GM20431 (cell line): ENCODE measurements around the gene PPP6R1.

Source experiments
- in situ Hi-C: fragments of 300-500 bp; cut with MseI, MboI; formaldehyde crosslinking; loops from one replicate; pipeline ENCODE4 v1.15.0; 2020; ENCODE audit warnings: low sequenced_read_pairs; ENCODE audit not compliant: unreplicated experiment

The PPP6R1 gene

GRCh38 chr19:55258828-55259539 lies at the start of gene PPP6R1:
TSS of gene PPP6R1 (minus strand) at chr19:55259017. CDS start at chr19:55247103, 11,914 bp downstream.
- in situ Hi-C loops: no loop called here

- in situ Hi-C loops: no loop called here
Observed at GRCh38 chr19:55308281-55308680, 49.5 kb upstream of the PPP6R1 start.

- in situ Hi-C loops: no loop called here
Observed at GRCh38 chr19:55306712-55307111, 47.9 kb upstream of the PPP6R1 start.

DNA sequence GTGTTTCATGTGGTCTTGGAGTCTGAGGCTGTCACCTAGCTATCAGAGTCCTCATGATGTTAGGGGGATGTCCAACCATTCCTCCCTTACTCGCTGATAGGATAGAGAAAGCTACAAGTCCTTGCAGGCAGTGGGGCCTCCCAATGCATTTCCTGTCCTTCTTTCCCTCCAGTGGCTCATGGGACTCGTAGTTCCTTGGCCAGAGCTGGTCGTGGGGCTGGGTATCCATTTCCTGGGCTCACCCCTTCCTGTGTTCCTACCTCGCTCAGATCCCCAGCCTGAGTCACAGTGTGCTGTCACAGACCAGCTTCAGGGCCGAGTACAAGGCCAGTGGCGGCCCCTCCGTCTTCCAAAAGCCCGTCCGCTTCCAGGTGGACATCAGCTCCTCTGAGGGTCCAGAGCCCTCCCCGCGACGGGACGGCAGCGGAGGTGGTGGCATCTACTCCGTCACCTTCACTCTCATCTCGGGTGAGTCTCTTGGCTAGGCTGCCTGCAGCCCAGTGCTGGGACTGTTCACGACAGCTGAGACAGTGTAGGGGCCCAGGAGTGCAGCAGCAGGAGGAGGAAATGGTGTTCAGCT lies 47.3 kb upstream of the PPP6R1 start:
- in situ Hi-C loops: no loop called here

DNA sequence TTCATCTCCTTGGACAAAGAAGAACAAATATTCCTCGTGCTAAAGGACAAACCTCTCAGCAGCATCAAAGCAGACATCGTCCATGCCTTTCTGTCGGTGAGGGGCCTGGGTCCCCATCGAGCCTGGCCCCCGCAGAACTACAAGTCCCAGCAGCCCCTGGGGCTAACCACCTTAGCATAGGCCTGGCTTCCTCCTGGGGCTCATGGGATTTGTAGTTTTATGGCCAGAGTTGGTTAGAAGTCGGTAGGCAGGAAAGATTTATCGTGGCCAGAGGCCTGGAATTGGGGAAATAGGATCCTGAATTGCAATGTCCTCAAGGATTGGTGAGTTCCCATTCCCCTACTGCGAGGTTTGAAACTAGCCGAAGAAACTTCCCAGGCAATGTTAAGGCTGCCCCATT lies 46.7 kb upstream of the PPP6R1 start:
- in situ Hi-C loops: no loop called here

GRCh38 chr19:55304980-55305379 lies 46.2 kb upstream of the PPP6R1 start:
- in situ Hi-C loops: no loop called here

DNA sequence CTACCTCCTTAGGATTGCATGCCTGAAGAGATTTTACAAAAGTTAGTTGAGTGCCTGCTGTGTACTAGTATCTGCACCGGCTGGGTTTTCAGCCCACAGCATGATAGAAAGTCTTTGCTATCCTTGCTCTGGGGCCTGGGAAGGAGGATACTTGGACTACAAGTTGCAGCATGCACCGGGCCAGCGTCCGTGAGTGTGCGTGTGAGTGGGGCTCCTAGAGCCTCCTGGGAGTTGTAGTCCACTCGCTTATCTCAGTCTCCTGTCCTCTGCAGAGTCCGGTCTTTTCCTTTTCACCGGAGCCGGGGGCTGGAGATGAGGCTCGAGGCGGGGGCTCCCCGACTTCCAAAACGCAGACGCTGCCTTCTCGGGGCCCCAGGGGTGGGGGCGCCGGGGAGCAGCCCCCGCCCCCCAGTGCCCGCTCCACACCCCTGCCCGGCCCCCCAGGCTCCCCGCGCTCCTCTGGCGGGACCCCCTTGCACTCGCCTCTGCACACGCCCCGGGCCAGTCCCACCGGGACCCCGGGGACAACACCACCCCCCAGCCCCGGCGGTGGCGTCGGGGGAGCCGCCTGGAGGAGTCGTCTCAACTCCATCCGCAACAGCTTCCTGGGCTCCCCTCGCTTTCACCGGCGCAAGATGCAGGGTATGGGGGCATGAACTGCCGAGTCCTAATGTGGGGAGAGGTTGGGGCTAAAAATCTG lies 45.6 kb upstream of the PPP6R1 start:
- in situ Hi-C loops: no loop called here

DNA sequence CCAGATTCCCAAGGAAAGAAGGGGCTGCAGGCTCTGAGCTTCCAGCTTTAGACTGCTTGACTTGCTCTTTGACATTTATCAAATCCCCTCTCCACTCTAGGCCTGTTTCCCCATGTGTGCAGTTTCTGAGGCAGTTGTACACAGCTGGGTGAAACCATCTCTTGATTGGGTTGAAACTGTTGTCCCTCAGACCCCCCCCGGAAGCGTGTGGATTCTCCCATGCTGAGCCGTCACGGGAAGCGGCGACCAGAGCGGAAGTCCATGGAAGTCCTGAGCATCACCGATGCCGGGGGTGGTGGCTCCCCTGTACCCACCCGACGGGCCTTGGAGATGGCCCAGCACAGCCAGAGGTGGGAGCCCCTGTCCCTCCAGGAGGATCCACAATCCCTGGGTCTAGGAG lies 44.7 kb upstream of the PPP6R1 start:
- in situ Hi-C loops: no loop called here

DNA sequence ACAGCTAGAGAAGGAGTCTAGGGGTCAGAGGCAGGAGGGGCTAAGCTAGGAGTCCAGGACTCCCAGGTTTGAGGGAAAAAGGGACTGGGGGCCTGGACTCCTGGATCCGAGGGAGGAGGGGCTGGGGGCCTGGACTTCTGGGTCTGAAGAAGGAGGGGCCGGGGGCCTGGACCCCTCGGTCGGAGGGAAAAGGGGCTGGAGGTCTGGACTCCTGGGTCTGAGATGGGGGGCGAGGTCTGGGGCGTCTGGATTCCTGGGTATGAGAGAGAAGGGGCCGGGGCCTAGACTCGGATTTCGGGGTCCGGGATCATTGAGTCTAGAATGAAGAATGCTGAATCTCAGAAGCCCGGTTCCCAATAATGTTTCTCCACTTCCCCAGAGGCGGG lies 43.5 kb upstream of the PPP6R1 start:
- in situ Hi-C loops: no loop called here

DNA sequence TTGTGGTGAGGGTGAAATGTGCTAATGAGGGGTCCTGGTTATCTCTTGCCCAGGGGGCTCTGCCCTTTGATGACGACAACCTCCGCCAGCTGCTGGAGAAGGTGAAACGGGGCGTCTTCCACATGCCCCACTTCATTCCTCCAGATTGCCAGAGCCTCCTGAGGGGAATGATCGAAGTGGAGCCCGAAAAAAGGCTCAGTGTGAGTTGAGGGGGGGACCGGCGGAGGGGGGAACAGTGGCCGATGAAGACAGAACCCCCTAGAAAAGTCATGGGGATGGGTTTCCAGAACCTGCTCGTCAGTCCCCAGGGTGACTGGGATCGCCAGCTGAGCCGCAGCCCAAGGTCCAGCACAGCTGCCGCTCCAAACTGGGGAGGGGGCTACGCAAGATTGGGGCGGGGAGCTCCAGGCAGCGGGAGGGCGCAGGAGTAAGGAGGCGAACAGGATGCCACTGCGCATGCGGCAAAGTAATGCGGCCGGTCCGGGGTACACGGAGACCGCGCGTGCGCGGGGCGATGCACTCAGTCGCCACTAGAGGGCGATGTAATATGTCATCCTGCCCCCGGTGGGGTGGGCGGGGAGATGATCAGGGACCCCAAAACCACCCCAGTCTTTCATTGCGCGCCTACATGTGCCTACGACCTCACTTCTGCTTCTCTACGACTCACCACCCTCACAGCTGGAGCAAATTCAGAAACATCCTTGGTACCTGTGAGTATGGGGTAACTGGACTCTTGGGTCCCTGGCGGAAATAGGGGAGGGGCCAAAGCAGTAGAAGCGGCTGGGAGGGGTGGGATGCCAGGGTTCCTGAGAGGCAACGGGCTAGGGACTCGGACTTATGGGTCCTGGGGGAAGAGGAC lies 42.9 kb upstream of the PPP6R1 start:
- in situ Hi-C loops: no loop called here

- in situ Hi-C loops: no loop called here
Observed at GRCh38 chr19:55300886-55301458, 42.2 kb upstream of the PPP6R1 start.

- in situ Hi-C loops: no loop called here
Observed at GRCh38 chr19:55299991-55300390, 41.2 kb upstream of the PPP6R1 start.

GRCh38 chr19:55297267-55297666 lies 38.5 kb upstream of the PPP6R1 start:
- in situ Hi-C loops: no loop called here

DNA sequence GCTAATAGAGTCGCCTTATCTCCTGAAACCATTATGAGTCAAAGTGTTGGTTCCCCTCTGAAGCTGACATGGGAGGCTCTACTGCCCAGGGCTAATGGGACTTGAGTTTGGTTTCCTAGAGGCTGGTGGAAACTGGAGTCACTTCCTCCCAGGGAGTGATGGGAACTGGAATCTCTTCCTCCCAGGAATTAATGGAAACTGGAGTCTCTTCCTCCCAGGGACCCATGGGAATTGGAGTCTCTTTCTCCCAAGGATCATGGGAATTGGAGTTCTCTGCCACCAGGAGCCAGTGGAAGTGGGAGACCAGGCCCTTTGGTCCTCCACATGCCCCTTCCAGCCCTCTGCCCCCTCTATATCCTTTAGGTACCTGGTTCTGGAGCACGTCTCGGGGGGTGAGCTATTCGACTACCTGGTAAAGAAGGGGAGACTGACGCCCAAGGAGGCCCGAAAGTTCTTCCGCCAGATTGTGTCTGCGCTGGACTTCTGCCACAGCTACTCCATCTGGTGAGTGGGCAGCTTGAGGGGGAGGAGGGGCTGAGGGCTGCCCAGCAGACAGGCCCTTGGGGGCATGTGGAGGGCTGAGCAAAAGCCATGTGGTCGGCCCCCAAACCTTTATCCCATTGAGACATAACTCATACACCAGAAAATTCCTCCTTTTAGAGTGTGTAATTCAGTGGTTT lies 30.4 kb upstream of the PPP6R1 start:
- in situ Hi-C loops: no loop called here

DNA sequence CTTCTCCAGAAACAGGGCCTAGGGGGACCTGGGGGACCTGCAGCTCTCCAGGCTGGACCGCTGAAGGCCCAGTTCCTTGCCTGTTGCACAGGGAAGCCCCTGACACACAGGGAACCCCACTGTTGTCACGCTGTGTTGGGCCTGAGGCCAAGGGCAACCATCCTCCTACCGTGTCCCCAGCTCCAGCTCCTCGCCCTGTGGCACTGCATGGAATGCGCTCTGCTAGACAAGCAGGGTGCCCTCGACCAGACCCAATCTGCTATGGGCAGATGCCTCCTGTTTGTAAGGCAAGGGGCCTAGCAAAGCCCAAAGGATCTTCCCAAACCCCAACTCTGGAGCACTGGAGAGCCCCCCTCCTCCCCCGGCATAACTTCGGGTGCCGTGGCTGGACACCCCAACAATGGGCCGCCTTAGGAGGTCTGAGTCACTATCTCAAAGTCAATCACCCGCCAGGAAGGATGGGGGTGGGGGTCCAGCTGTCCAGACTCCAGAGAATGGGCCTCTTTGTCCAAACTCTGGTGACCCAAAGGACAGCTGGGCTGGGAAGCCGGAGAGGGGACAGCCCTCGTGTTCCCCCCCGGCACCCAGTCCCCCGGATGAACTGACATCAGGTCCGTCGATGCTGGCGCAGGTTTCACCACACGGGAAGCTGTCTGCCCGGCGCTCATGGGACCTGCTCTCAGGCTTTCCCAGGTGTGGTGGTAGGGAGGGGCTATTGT lies 28.7 kb upstream of the PPP6R1 start:
- in situ Hi-C loops: no loop called here

- in situ Hi-C loops: no loop called here
Observed at GRCh38 chr19:55285229-55285890, 26.5 kb upstream of the PPP6R1 start.

- in situ Hi-C loops: no loop called here
Observed at GRCh38 chr19:55284405-55285058, 25.7 kb upstream of the PPP6R1 start.
